Hematopoietic multipotent progenitor cell treated with erythropoietin and hydrocortisone succinate and interleukin-3 and kit ligand, for 17 days (in vitro differentiated cells): Measurements from ENCODE around the gene MBNL2.

Experiments used
- DNase-seq: peaks from one replicate; pipeline ENCODE4 v3.0.0-alpha.2; 2015; ENCODE audit warnings: low spot score

The MBNL2 gene

GRCh38 chr13:97253581-97254293, 31.6 kb downstream of the MBNL2 start:
- no peak for DNase-seq

GRCh38 chr13:97254816-97255215, 32.7 kb downstream of the MBNL2 start:
- DNase-seq: peak; percentile 46

GRCh38 chr13:97255515-97256021, 33.4 kb downstream of the MBNL2 start:
- peak; percentile 69 for DNase-seq

DNA sequence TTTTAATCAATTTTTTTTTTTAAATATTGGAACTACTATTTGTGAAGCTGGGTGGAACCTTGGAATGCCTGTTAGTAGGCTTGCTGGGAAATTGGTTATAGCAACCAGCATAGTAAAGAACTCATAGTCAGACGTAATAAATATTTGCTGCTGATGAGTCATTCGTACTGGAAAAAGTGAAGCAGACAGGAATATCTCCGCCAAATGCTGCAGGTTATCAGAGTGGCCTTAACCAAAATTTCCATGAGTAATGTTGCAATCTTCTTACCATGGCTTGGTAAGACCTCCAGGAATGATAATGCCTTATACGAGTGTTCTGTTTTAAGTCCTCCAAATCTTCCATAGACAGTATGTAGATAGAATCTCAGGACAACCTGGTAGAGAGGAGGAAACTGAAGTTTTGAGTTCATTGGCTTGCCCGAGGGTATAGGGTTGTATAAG, 34.2 kb downstream of the MBNL2 start:
- DNase-seq: peak; percentile 89

DNA sequence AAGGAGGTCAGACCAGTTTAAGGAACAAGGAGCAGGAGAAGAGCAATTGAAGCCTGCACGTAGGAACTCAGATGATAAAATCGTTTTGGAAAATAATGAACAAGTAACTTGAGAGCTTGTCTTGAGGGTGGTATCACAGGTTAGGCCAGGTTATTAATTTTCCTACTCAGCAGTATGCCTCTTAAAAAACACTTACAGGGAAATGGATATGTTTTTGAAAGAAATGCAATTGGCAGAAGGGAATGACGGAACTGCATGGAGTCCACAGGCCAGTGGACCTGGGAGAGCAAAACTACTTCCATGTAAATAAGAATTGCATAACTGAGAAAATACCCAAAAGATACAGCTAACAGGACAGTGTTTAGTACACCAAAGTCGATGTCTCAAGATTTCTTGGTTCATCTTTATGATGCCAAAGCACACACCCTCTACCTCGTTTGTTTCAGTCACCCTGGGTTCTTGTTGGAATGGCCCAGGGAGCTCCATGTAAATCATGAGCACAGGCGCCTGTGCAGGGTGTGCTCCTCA, 35.2 kb downstream of the MBNL2 start:
- no peak for DNase-seq

DNA sequence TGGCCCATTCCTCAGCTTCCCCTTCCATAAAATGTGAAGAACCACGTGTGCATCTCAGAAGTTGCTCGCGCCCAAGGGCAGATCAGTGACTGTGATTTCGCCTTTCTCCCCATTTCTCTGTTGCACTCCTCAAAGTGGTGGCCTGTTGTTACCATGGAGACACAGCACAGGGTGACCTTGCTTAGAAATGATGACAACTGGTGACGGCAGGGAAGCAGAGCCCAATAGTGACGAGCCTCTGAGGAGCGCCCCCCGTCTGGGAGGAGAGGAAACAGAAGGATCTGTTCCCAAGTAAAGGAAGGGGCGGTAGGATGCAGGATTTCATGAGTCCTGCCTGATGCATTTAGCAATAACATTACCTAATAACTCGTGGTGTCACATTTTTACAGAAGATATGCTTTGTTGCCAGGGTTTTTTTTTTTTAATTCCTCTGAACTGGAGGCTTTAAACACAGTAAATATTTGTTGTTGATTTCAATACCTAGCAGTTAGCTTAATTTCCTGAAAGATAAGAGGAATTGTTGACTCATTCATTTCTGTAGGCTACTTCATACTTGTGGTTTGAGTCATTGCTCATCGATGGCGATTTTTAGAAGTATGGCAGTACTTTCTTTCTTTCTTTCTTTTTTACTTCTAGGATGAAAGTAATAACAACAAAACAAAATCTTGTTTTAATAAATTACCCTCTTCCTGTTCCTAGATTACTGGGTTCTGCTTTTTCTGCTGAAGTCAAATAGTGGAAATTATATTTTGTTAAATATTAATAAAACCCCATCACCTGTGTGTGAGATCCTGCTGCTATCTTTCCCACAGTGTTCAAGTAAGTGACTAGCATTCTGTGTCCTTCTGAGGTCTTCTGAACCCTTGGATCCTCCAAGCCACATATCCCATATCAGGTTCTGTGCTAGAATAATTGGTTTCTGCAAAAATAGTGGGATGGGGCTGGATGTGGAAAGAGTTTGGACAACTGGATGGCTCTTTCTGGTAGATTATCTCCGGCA, 36.0 kb downstream of the MBNL2 start:
- DNase-seq: peak; percentile 84

DNA sequence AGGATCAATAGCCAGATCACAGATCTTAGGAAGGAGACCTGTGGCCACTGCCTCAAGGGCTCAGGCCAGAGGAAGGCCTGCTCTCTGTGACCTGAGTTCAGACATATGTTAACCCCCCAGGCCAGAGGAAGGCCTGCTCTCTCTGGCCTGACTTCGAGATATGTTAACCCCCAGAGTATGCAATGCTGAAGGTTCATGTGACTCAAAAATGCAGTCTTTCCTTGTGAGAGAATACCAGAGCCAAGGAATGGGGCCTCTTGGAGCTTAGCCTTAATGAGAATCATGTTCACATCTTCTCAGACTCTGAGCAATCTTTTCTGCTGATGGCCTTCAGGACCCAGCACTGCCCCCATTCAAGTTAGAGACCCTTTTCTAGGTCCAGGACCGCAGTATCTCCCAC, 36.7 kb downstream of the MBNL2 start:
- DNase-seq: peak; percentile 55

GRCh38 chr13:97259410-97259797, 37.3 kb downstream of the MBNL2 start:
- no peak for DNase-seq

DNA sequence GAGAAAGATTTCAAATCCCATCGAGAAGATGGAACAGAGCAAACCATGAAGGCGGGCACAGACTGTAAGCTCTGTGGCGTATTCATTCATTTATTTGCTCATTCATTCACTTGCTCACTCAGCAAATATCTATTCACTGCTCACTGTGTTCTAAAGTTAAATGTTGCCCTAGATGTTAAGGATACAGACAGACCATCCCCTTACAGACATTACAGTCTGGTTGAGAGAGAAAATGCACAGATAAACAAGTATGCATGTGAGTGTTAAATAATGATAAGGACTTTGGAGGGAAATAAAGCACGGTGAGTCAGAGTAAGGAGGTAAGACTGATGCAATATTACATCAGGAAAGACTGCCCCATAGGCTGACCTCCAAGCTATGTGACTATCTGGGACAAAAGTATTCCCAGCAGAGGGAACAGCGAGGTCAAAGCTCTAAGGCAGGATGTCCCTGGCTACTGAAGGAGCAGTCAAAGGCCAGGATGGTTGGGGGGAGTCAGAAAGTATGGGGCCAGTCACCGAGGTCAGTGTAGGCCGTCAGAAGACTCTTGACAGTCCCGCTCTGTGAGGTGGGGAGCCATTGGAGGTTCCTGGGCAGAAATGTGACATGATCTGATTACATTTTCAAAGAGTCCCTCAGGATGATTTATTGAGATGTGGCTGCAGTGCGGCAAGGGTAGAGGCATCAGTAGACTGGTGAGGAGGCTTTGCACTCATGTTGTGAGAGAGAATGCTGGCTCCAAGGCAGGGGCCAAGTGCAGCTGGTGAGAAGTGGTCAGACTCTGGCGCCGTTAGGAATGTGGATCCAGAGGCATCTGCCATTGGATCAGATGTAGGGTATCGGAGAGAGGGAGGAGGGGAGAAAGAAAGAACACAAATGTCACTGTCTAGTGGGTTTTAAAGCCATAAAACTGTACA, 37.9 kb downstream of the MBNL2 start:
- peak; percentile 86 for DNase-seq

GRCh38 chr13:97261254-97262005, 39.3 kb downstream of the MBNL2 start:
- DNase-seq: no peak

DNA sequence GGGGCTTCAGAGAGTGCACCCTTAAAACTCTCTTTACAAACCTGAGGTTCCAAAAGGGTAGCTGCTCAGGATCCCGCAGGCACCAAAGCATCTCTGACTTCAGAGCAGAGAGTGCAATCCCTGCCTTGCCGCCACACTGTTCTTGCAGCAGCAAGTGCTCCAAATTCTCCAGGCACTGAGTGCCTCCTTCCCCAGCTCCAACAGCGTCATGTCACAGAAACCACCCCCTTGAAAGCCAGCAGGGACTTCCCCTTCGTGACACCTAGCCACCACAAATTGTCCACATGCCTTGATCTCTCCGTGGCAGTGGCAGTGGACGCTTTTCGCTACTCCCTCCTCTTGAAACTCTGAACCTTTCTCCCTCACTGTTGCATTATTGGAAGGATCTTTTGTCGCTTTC, 39.9 kb downstream of the MBNL2 start:
- DNase-seq: no peak

DNA sequence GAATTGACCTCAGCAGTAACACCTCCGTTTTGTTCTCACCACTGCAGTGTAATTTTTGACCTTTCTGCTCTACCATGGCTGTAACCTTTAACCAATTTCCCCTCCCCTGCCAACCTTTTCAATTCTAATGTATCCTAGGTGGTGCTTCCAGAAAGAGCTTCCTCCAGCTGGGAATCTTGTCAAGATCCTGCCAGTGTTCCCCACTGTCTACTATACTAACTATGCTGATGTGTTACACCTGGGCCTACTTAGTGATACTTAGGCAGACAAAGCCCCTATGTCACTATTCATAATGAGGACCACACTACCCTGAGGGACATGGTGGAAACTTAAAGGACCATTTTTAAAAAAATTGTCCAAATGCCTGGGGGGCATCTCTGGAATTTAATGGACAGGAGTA, 41.0 kb downstream of the MBNL2 start:
- DNase-seq: no peak

DNA sequence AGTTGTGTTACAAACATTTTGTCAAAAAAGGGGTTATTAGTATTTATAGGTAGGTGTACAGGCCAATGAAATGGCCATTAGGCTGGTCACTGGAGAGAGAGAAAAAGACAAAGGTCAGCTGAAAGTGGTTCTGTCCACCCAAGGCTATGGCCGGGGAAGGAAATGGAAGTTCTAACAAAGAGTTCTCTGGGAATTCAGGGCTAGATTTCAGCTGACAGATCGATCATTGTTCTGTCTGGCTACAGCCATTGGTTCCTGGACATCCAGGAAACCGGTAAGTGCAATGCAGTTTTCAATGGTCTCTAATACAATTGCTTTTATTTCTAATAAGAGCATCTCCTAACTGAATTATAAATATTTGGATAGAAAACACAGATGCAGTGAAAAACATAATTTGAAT, 42.5 kb downstream of the MBNL2 start:
- no peak for DNase-seq

DNA sequence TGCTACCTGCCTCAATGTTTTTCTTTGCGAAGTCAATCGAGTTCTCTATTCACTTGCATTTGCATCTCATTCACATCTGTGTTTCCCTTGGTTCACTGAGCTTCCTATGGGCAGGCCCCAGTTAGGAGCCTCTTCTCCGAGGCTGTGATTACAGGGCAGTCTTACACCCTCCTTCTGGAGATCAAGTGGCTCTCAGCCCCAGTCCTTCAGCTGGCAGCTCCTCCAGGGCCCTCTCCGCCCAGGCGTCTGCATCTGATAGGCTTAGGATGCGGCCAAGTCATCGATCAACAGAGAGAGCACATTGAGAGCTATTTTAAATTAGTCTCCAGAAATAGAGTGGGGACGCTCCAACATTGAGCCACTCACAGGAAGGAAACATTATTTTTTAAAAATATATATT, 44.2 kb downstream of the MBNL2 start:
- DNase-seq: no peak

DNA sequence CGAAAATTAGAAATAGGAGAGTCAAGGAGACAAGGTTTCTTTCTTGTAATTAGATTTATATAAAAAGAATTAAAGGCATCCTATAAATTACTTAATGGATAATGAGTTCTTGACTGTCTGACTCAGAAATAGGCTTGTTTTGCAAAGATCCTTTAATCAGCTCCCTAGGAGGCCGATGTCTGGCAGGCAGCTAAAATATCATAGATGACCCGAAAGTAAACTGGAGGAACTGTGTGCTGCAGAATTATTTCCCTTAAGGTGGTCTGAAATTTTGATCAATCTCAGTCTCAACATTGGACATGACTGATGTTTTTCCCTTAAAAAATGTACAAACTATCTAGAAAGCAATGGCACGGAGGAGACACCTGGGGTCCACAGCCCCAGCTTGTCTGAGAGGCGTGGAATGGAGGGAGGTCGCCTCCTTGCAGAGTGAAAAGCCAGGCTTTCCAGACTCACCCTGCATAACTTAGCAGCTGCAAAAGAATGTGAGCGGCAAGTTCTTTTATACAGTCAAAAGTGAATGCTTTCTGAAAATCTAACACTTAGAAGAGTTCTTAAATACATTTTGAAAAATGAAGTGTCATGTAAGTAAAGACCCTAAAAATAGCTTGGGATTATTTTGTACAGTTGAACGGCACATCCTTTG, 44.8 kb downstream of the MBNL2 start:
- DNase-seq: no peak

GRCh38 chr13:97267418-97268059, 45.4 kb downstream of the MBNL2 start:
- no peak for DNase-seq

GRCh38 chr13:97268772-97269171, 46.6 kb downstream of the MBNL2 start:
- no peak for DNase-seq

- no peak for DNase-seq
Measured at GRCh38 chr13:97269603-97270002, 47.5 kb downstream of the MBNL2 start.

- no peak for DNase-seq
Measured at GRCh38 chr13:97272526-97272925, 50.4 kb downstream of the MBNL2 start.

- DNase-seq: no peak
Measured at GRCh38 chr13:97273341-97273831, 51.3 kb downstream of the MBNL2 start.
